HG03571 (cell line): ENCODE measurements around the gene CAPNS2.
"Not testable (repeated sequence)": the region's sequence is repeated elsewhere in the genome, so short reads cannot be mapped to it uniquely, and the experiment has no call there.

ENCODE experiments used
- ATAC-seq: cut with Tn5 transposase; IDR thresholded peaks from one replicate; pipeline ENCODE4 v1.9.1; 2021; ENCODE audit not compliant: unreplicated experiment

The CAPNS2 gene

DNA sequence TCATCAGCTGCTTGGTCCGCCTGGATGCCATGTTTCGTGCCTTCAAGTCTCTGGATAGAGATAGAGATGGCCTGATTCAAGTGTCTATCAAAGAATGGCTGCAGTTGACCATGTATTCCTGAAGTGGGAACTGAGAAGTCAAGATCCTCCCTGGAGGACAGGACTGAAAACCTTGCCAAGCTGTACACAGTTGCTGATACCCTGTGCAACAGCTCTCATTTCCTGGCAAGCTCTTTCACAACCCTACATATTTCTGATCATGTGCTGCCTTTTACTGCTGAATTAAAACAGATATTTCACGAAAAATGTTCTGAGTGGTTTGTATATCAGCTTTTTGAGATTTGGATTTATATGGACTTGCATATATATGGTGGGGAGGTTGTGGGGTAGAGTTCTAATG, 898 bp downstream of the CAPNS2 start:
- ATAC-seq: no peak

DNA sequence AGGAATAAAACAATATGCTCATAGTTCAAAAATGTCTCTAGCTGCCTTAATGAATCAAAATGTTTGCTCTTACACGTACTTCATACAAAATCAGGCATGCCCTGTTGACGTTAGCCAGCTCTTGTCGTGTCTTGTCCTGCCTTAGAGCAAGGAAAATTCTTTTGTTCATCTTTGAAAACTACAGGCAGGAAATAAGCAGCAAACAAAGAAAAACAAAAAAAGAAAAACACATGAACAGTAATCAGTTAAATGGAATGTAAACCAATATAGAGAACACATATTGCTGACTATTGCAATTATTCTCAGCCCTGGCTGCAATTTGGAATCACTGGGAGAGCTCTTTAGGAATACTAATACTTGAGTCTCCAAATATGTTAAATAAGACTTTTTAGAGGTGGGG, 1.7 kb downstream of the CAPNS2 start:
- no peak for ATAC-seq

DNA sequence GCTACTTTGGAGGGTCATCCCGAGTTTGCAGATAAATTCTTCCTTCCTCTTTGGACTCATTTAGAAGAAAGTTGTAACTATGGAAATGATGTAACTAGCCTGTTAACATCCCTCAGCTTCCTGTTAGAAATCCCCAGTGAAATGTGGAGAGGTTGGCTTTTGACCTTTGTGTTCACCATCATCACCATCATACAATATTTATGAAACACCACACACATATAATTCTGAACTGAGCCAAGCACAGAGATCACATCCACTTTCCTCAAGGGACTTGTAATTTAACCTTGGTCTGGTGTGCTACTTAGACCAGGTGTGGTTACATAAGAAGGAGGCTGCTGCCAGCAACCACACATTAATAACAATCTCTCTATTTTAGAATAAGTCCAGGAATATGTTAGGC, 2.5 kb downstream of the CAPNS2 start:
- ATAC-seq: no peak

DNA sequence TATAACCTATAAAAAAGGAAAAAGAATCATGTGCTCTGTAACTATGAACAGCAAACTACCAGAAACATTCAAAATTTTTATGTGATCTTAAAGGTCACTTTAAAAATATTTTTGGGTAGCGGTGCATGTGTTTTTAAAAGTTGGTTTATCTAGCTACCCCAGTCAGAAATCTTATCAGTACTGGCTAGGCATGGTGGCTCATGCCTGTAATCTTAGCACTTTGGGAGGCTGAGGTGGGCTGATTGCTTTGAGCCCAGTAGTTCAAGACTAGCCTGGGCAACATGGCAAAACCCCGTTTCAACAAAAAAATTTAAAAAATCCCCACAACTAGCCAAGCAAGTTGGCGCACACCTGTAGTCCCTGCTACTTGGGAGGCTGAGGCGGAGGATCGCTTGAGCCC, 3.7 kb downstream of the CAPNS2 start:
- no peak for ATAC-seq

DNA sequence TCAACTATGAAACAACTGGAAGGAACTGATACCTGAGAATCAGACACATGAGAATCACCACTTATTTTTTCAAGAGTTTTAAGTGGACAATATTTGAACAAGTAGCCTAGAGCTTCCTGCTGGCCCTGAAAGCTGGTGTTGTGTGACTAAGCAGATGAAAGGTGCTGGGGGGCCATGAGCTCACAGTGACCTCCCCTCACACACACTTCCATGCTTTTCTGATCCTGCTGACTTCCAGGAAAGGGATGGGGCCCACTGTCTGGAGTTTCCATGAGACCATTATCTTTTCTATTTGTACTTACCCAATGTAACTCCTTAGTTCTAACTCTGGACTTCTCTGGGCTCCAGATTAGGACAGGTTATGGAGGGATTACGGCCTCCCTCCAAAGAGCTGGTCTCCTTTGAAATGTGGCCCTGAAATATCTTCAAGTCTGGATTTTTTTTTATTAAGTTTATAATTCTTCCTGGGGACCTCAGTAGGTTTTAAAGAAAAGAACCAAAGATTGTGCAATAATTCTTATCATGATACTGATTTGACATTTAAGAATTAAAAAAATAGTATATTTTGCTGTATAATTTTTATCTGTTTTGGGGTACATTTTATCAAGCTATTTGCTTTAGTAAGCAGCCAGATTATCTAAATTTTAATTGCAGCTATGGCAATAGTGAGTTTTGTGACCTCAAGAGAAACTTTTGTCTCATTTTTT, 4.9 kb downstream of the CAPNS2 start:
- ATAC-seq: no peak

DNA sequence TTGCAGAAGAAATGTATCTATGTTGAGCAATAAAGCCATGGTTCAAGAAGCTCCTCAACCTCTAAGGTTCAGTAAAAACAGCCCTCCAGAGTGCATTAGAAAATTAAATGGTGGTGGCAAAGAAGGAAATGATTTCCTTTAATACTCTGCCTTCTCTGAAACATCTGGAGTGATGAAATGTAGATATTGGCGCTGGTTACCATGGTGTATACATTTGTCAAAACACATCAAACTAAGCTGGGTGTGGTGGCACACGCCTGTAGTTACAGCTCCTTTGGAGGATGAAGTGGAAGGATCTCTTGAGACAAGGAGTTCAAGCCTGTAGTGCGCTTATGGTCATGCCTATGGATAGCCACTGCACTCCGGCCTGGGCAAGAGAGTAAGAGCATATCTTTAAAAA, 6.0 kb downstream of the CAPNS2 start:
- no peak for ATAC-seq

DNA sequence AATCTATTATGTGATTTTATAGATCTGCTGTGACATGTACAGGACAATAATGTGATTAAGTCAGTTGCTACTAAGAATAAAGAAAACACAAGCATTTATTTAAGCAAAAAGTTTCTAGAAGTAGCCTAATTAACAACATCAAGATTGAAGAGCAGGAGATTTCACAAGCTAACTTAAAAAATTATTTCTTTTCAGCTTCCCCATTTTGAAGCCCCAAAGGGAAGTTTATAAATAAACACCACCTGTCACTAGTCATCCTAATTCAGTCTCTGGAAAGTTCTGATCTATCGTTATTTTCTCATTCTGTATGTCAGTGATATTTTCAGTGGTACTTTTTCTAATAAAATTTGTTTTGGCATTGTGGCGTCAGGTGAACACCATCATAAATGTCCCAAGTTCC, 8.3 kb downstream of the CAPNS2 start:
- no peak for ATAC-seq

DNA sequence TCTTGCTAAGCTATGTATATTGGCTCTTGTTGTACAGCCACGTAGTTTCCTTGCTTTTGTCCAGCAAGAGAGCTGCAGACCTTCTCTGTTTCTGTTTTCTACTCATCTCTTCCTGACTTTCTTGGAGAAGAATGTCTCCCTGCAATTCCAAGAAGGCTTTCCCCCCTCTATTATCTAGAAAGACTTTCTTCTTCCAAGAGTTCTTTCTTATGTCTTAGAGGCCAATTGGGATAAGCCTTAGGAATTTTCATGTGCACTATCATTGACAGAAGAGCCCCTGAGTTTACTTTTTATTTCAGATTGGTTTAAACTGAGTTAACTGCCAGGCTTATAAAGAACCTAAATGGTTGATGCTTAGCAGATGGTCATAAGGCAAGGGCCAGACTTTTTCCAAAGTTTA, 9.0 kb downstream of the CAPNS2 start:
- ATAC-seq: no peak

DNA sequence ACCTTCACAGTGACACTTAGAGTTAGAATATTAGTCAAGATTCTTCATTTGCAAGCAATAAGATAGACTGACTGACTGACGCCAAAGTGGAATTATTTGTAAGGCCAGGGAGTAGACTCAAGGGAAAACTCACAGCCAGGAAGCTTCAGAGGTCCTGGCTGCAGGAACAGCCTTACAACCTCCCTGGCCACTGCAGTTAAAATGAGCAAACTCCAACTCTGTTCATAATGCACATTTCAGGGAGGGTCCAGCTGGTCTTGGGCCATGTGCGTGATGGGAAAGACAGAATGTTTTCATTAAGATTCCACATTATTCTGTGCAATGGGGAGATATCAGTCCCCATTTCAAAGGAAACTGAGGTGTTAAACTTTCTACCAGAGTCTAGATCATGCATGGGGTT, 9.9 kb downstream of the CAPNS2 start:
- no peak for ATAC-seq

DNA sequence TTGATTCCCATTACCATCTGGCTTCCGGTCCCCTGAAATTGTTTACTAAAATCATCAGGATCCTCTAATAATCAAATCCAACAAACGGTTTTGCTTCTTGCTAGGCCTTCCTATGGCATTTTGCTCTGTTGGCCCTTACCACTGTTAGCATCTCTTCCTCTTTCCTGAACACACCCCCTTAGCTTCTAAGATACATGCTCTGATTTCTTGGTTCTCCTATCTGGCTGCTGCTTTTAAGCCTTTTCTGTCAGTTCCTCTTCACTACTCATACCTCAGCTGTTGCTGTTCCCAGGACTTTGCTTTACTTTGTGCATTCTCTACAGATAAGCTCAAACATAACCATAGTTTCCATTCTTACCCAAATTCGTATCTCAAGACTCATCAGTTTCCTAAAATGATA, 11.4 kb downstream of the CAPNS2 start:
- no peak for ATAC-seq

DNA sequence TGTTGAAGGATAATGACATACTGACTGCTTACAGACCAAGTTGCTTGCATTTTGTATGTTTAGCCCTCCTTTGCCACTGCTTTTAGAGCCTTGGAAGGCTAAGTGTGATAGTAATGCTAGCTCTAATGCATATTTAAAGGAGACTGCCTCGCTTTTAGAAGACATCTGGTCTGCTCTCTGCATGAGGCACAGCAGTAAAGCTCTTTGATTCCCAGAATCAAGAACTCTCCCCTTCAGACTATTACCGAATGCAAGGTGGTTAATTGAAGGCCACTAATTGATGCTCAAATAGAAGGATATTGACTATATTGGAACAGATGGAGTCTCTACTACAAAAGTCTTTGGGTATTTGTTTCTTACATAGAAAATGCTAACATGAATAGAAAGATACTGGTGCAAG, 19.1 kb downstream of the CAPNS2 start:
- no peak for ATAC-seq

DNA sequence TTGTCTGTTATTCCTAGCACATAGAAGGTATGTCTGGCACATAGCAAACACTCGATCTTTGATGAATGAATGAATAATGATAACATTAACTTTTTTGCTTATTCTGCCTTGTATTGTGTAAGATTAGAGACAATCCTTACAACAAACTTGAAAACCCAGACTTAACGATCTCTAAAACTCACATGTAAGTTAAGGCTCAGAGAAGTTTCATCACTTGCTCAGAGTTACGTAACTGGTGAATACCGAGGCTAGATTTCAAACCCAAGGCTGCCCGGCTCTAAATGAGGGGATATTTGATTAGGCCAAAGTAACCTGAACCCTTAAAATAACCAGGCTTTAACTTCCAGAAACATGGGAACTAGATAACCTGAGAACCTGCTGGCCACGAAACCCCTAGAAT, 22.3 kb downstream of the CAPNS2 start:
- no peak for ATAC-seq

DNA sequence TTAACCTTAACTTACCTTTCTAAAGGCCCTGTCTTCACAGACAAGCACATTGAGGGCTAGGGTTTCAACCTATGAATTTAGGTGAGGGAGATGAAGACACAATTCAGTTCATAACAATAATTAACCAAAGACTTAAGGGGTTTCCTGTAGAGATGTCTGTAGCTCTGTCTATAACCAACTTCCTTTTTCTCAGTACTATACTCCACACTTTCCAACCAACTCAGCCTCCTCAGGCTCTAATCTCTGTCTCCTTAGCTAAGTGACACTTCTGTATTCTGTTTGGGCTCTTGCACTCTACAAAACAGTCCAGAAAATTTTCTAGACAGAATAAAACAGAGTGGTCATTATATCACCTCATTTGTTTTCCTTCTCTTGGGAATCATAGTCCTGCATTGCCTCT, 25.8 kb downstream of the CAPNS2 start:
- ATAC-seq: no peak

DNA sequence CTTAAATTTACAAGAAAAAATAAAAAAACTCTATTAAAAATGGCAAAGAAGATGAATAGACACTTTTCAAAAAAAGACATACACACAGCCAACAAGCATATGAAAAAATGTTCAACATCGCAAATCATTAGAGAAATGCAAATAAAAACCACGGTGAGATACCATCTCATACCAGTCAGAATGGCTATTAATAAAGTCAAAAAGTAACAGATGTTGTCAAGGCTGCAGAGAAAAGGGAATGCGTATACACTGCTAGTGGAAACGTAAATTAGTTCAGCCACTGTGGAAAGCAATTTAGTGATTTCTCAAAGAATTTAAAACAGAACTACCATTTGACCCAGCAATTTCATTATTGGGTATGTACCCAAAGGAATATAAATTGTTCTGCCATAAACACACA, 31.4 kb downstream of the CAPNS2 start:
- no peak for ATAC-seq

DNA sequence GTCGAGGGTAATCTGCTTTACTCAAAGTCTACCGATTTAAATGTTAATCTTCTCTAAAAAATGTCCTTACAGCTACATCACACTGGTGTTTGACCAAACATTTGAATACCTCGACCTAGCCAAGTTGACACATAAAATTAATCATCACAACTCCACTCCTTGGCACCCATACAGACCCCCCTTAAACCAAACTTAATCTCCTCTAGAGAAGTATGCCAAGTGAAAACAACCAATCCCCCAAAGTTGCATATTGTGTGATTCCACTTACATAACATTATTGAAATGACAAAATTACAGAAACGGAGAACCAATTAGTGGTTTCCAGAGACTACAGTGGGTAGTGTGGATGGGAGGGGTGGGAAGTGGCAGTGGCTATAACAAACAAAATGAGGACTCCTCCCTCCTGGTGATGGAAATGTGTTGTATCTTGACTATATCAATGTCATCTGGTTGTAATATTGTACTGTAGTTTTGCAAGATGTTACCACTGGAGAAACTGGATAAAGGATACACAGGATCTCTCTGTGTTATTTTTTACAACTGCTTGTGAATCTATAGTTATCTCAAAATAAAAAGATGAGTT, 39.4 kb downstream of the CAPNS2 start:
- no peak for ATAC-seq

DNA sequence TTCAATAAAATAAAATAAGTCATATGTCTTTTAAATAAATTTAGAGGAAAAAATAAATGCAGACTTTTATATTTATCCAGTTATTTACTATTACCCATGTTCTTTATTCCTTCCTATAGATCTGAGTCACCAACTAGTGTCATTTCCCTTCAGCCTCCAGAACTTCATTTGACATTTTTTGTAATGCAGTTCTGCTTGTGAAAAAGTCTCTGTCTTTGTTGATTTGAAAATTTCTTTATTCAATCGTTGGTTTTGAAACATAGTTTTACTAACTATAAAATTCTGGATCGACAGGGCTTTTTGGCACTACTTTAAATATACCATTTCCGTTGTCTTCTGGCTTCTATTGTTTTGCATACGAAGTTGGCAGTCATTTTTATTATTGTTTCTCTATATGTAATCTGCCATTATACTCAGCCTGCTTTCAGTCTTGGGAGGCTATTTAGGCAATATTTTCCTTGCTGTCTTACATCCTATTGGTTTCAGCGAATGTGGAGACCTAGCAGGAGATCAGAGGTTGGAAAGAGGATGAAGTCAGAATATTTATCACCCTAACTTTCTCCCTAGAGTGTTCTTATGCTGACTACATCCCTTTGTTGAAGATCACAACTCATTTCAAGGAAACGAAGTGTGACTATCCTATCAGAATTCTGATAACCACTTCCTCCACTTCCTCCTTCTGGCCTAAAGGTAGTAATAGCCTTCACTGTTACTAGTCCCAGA, 47.3 kb downstream of the CAPNS2 start:
- no peak for ATAC-seq

DNA sequence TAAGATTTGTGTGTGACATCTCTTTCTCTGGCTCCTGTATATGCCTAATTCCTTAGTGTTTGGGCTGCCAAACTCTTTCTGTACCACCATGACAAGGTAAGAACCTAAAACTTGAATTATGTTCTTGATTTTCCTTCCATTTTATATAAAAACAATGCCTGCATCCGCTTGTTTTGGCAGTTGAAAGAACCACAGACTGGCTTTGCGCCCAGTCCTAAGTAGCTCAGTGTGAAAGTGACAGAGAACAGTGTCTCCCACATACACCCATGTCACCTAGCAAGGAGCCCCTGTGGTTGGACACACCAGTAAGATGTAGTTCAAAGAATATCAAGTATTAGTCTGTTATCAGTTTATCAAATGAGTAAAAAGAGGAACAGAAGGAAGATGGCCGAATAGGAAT, 48.6 kb downstream of the CAPNS2 start:
- ATAC-seq: no peak

DNA sequence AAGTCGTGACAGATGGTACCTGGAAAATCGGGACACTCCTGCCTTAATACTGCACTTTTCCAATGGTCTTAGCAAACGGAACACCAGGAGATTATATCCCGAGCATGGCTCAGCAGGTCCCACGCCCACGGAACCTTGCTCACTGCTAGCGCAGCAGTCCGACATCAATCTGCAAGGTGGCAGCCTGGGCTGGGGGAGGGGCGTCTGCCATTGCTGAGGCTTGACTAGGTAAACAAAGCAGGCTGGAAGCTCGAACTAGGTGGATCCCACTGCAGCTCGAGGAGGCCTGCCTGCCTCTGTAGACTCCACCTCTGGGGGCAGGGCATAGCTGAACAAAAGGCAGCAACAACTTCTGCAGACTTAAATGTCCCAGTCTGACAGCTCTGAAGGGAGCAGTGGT, 49.2 kb downstream of the CAPNS2 start:
- ATAC-seq: not testable (repeated sequence)
